H9 (cell line): ENCODE results near the gene CBX8. TPM values are rescaled to one million over a fixed set of nuclear protein-coding genes. Genes with fewer than 3 reads are reported as not detected.

Experiments used
- DNase-seq: peaks from one replicate; pipeline ENCODE4 v3.0.0-alpha.2; 2017
- H2AFZ ChIP-seq: one replicate; pipeline ENCODE4 v1.6.1; 2013; ENCODE audit warnings: mild to moderate bottlenecking, low read length, control low read depth, moderate library complexity
- H2AK5ac ChIP-seq: 2 replicates; pipeline ENCODE4 v1.6.1; 2013; ENCODE audit warnings: low read length, control low read depth, mixed read lengths; ENCODE audit not compliant: insufficient read length
- H2BK120ac ChIP-seq: one replicate; pipeline ENCODE4 v1.6.1; 2013; ENCODE audit warnings: low read depth, mild to moderate bottlenecking, low read length, control low read depth, inconsistent platforms; ENCODE audit not compliant: poor library complexity, severe bottlenecking
- H2BK12ac ChIP-seq: 2 replicates; pipeline ENCODE4 v1.6.1; 2013; ENCODE audit warnings: low read length, control low read depth, mixed read lengths, low read depth; ENCODE audit not compliant: insufficient read length
- H2BK15ac ChIP-seq: 2 replicates; pipeline ENCODE4 v1.6.1; 2013; ENCODE audit warnings: low read depth, low read length, control low read depth
- H2BK20ac ChIP-seq: one replicate; pipeline ENCODE4 v1.6.1; 2013; ENCODE audit warnings: low read depth, mild to moderate bottlenecking, low read length, control low read depth, inconsistent platforms; ENCODE audit not compliant: poor library complexity, severe bottlenecking
- H2BK5ac ChIP-seq: 2 replicates; pipeline ENCODE4 v1.6.1; 2013; ENCODE audit warnings: low read length, control low read depth, mixed read lengths; ENCODE audit not compliant: insufficient read length
- H3K14ac ChIP-seq: 2 replicates; pipeline ENCODE4 v1.6.1; 2013; ENCODE audit warnings: low read length, control low read depth; ENCODE audit not compliant: insufficient read depth
- H3K18ac ChIP-seq: 2 replicates; pipeline ENCODE4 v1.6.1; 2013; ENCODE audit warnings: low read depth, mild to moderate bottlenecking, mixed read lengths, low read length, control low read depth; ENCODE audit not compliant: insufficient read length
- H3K23ac ChIP-seq: 2 replicates; pipeline ENCODE4 v1.6.1; 2013; ENCODE audit warnings: low read length, control low read depth, mixed read lengths, low read depth; ENCODE audit not compliant: insufficient read length
- H3K23me2 ChIP-seq: 2 replicates; pipeline ENCODE4 v1.6.1; 2013; ENCODE audit warnings: low read depth, mild to moderate bottlenecking, mixed read lengths, low read length, control low read depth; ENCODE audit not compliant: insufficient read length, poor library complexity, severe bottlenecking
- H3K27ac ChIP-seq: 2 replicates; pipeline ENCODE4 v1.5.1; 2013; ENCODE audit warnings: low read length, control low read depth, mixed read lengths, low read depth; ENCODE audit not compliant: insufficient read length
- H3K27me3 ChIP-seq: 2 replicates; pipeline ENCODE4 v1.6.1; 2013; ENCODE audit warnings: low read length, control low read depth, inconsistent platforms; ENCODE audit not compliant: insufficient read depth
- H3K4ac ChIP-seq: 2 replicates; pipeline ENCODE4 v1.6.1; 2013; ENCODE audit warnings: low read depth, mild to moderate bottlenecking, control low read depth, inconsistent platforms, low read length, moderate library complexity
- H3K4me1 ChIP-seq: 2 replicates; pipeline ENCODE4 v1.6.1; 2013; ENCODE audit warnings: low read length, control low read depth, inconsistent platforms; ENCODE audit not compliant: insufficient read depth
- H3K4me2 ChIP-seq: 2 replicates; pipeline ENCODE4 v1.6.1; 2013; ENCODE audit warnings: low read length, control low read depth, mixed read lengths; ENCODE audit not compliant: insufficient read length, insufficient read depth
- H3K56ac ChIP-seq: 2 replicates; pipeline ENCODE4 v1.6.1; 2013; ENCODE audit warnings: low read depth, mild to moderate bottlenecking, mixed read lengths, low read length, control low read depth; ENCODE audit not compliant: insufficient read length
- H3K79me1 ChIP-seq: 2 replicates; pipeline ENCODE4 v1.6.1; 2013; ENCODE audit warnings: low read depth, mild to moderate bottlenecking, moderate library complexity, low read length, control low read depth, inconsistent platforms; ENCODE audit not compliant: insufficient read depth, poor library complexity, severe bottlenecking
- H3K79me2 ChIP-seq: 2 replicates; pipeline ENCODE4 v1.6.1; 2013; ENCODE audit warnings: low read length, control low read depth, inconsistent platforms; ENCODE audit not compliant: insufficient read depth
- H3K9ac ChIP-seq: 2 replicates; pipeline ENCODE4 v1.6.1; 2013; ENCODE audit warnings: low read length, control low read depth, mixed read lengths; ENCODE audit not compliant: insufficient read length; ENCODE audit errors: extremely low read depth
- H3K9me3 ChIP-seq: one replicate; pipeline ENCODE4 v1.6.1; 2013; ENCODE audit warnings: low read depth, low read length, inconsistent platforms; ENCODE audit not compliant: control insufficient read depth
- H3T11ph ChIP-seq: one replicate; pipeline ENCODE4 v1.6.1; 2013; ENCODE audit warnings: mild to moderate bottlenecking, low read length, control low read depth, inconsistent platforms
- H4K20me1 ChIP-seq: one replicate; pipeline ENCODE4 v1.6.1; 2013; ENCODE audit not compliant: control insufficient read depth, insufficient read length, insufficient read depth
- H4K5ac ChIP-seq: 2 replicates; pipeline ENCODE4 v1.6.1; 2013; ENCODE audit warnings: low read depth, mild to moderate bottlenecking, mixed read lengths, low read length, control low read depth; ENCODE audit not compliant: insufficient read length
- H4K8ac ChIP-seq: replicated peaks from 2 replicates; pipeline ENCODE4 v1.6.1; 2013; ENCODE audit warnings: low read length, control low read depth, mixed read lengths, low read depth; ENCODE audit not compliant: insufficient read length
- H4K91ac ChIP-seq: 2 replicates; pipeline ENCODE4 v1.6.1; 2013; ENCODE audit warnings: low read depth, mild to moderate bottlenecking, moderate library complexity, mixed read lengths, low read length, control low read depth; ENCODE audit not compliant: insufficient read length
- H3K27ac Mint-ChIP-seq, 3 experiments: 2 replicates in 2 of 3; 3 replicates in 1 of 3; pipeline ENCODE4 v1.8.0; 2020 to 2021; ENCODE audit warnings: mixed read lengths in 3 of 3, mild to moderate bottlenecking in 1 of 3, moderate library complexity in 1 of 3
- H3K27me3 Mint-ChIP-seq: 2 replicates; pipeline ENCODE4 v1.8.0; 2021; ENCODE audit warnings: low read depth, mild to moderate bottlenecking, moderate library complexity, mixed read lengths
- H3K36me3 Mint-ChIP-seq, 3 experiments: 2 replicates in 2 of 3; 3 replicates in 1 of 3; pipeline ENCODE4 v1.8.0; 2020 to 2021; ENCODE audit warnings: low read depth in 3 of 3, mixed read lengths in 3 of 3; ENCODE audit not compliant: insufficient read depth in 1 of 3
- H3K4me1 Mint-ChIP-seq, 2 experiments: 2 replicates each; pipeline ENCODE4 v1.8.0; 2020; ENCODE audit warnings: mixed read lengths in 2 of 2
- H3K4me3 Mint-ChIP-seq, 2 experiments: 2 replicates in 1 of 2; 3 replicates in 1 of 2; pipeline ENCODE4 v1.8.0; 2020 to 2021; ENCODE audit warnings: mild to moderate bottlenecking in 2 of 2, mixed read lengths in 2 of 2, moderate library complexity in 1 of 2
- H3K9me3 Mint-ChIP-seq, 2 experiments: 2 replicates in 1 of 2; 3 replicates in 1 of 2; pipeline ENCODE4 v1.8.0; 2020; ENCODE audit warnings: mild to moderate bottlenecking in 2 of 2, mixed read lengths in 2 of 2, moderate library complexity in 1 of 2
- WGBS: extraction: QIAGEN DNeasy Blood & Tissue Kit; methylation state at CpG from one replicate; pipeline ENCODE4 v1.1.7; 2013; ENCODE audit warnings: missing lambda C conversion rate, low lambda C conversion rate, mixed read lengths; ENCODE audit not compliant: insufficient read length; ENCODE audit errors: extremely low coverage; 5-methylcytosine and 5-hydroxymethylcytosine counted together
- total RNA-seq: library from RNA; stranded (reverse); gene quantifications from 2 replicates; pipeline ENCODE4 v1.2.1, GENCODE V29; 2021
- TF ChIP-seq, protein P1 (sequence below): fragments of 200-600 bp; sonication (generic); conservative IDR thresholded peaks from 3 replicates; pipeline ENCODE4 v1.8.0; 2021; ENCODE audit warnings: antibody characterized with exemption, mild to moderate bottlenecking

Gene CBX8
- total RNA-seq, 1 experiment from 2014 or later, result 1.2 TPM

DNA sequence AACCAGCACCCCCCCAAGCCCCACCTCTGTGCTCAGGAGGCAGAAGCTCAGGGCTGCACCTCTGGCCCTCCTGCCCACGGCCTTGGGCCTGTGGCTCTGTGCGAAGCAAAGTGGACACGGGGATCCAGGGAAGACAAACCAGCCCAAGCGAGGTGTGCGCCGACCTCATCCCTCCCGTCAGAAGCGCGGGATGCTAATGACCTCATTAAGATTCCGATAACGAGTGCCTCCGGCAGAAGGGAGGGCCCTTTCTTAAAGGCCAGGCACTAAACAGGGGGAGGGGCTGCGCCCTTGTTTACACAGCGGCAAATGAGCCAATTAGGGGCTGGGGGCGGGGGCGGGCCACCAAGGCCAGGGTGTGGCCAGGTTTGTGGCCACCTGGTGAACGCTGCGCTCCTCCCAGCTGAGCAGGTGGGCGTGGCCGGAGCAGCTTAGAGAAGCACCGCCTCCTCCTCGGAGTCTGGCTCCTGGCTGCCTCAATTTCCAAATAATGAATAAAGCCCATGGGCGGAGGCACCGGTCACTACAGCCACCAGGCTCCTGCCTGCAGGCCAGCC lies 39.2 kb upstream of the CBX8 start:
- no peak overlapping the region for H2BK15ac ChIP-seq
- H3K56ac ChIP-seq, result no peak overlapping the region
- H2BK120ac ChIP-seq, result no peak overlapping the region
- H2AFZ ChIP-seq, result no peak overlapping the region
- H3K79me1 ChIP-seq, result no peaks in the 10 kb centered on the region
- H2BK5ac ChIP-seq, result no peak overlapping the region
- H3K9me3 ChIP-seq, result no peaks in the 10 kb centered on the region
- no peak overlapping the region for H3K27ac Mint-ChIP-seq
- peak overlapping the region; percentile 66 to 85; a peak in 4 of 5 replicates for H3K4me3 Mint-ChIP-seq
- no peak overlapping the region for H4K5ac ChIP-seq
- peaks cover 0 to 5% of the 10 kb centered on the region in 2 experiments; a peak in 3 of 5 replicates for H3K9me3 Mint-ChIP-seq
- H3K36me3 Mint-ChIP-seq, result no peaks in the 10 kb centered on the region; a peak in 1 of 7 replicates
- peaks cover 37% of the 10 kb centered on the region for H3K23me2 ChIP-seq
- no peaks in the 10 kb centered on the region for H4K20me1 ChIP-seq
- H3K9ac ChIP-seq, result no peak overlapping the region
- peak; percentile 100 for DNase-seq
- H3K27me3 Mint-ChIP-seq, result peaks cover 89% of the 10 kb centered on the region
- no peak overlapping the region for H4K91ac ChIP-seq
- peaks cover 28 to 48% of the 10 kb centered on the region in 2 experiments for H3K4me1 Mint-ChIP-seq
- peaks cover 58% of the 10 kb centered on the region for H3K27me3 ChIP-seq
- no peak overlapping the region for H2AK5ac ChIP-seq
- no peak overlapping the region for H2BK12ac ChIP-seq
- H4K8ac ChIP-seq, result no peak overlapping the region
- no CpG with 5 or more reads among the region's 24 CpGs for WGBS
- H3K4ac ChIP-seq, result no peak overlapping the region
- H3K27ac ChIP-seq, result no peak overlapping the region
- H3K14ac ChIP-seq, result peak overlapping the region; percentile 54; the same call in 1 of the 2 replicates
- H3K23ac ChIP-seq, result no peak overlapping the region
- peak overlapping the region; percentile 86 for H3K4me2 ChIP-seq
- peaks cover 2% of the 10 kb centered on the region; the same call in 1 of the 2 replicates for H3K4me1 ChIP-seq
- H2BK20ac ChIP-seq, result no peak overlapping the region
- H3K79me2 ChIP-seq, result no peaks in the 10 kb centered on the region
- TF ChIP-seq, protein P1, sequence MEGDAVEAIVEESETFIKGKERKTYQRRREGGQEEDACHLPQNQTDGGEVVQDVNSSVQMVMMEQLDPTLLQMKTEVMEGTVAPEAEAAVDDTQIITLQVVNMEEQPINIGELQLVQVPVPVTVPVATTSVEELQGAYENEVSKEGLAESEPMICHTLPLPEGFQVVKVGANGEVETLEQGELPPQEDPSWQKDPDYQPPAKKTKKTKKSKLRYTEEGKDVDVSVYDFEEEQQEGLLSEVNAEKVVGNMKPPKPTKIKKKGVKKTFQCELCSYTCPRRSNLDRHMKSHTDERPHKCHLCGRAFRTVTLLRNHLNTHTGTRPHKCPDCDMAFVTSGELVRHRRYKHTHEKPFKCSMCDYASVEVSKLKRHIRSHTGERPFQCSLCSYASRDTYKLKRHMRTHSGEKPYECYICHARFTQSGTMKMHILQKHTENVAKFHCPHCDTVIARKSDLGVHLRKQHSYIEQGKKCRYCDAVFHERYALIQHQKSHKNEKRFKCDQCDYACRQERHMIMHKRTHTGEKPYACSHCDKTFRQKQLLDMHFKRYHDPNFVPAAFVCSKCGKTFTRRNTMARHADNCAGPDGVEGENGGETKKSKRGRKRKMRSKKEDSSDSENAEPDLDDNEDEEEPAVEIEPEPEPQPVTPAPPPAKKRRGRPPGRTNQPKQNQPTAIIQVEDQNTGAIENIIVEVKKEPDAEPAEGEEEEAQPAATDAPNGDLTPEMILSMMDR, result no peak
- H3K18ac ChIP-seq, result peak overlapping the region; percentile 30
- H3T11ph ChIP-seq, result no peak overlapping the region
